Ishikawa (cell line): ENCODE measurements around the gene GRB10.

ENCODE experiments used
- CEBPB ChIP-seq: IDR thresholded peaks from 2 replicates; pipeline ENCODE4 v1.6.1; 2012
- CREB1 ChIP-seq: IDR thresholded peaks from 2 replicates; pipeline ENCODE4 v1.6.1; 2012; ENCODE audit warnings: low read depth
- EGR1 ChIP-seq: IDR thresholded peaks from 2 replicates; pipeline ENCODE4 v1.6.1; 2012
- EP300 ChIP-seq: IDR thresholded peaks from 2 replicates; pipeline ENCODE4 v1.6.1; 2012; ENCODE audit warnings: borderline replicate concordance
- FOXM1 ChIP-seq: IDR thresholded peaks from 2 replicates; pipeline ENCODE4 v1.6.1; 2012; ENCODE audit warnings: low read depth, borderline replicate concordance
- NFIC ChIP-seq: IDR thresholded peaks from 2 replicates; pipeline ENCODE4 v1.6.1; 2012
- RAD21 ChIP-seq: IDR thresholded peaks from 2 replicates; pipeline ENCODE4 v1.6.1; 2012; ENCODE audit warnings: low read depth
- TAF1 ChIP-seq: IDR thresholded peaks from 2 replicates; pipeline ENCODE4 v1.6.1; 2012; ENCODE audit warnings: low read depth, mild to moderate bottlenecking
- TCF12 ChIP-seq: IDR thresholded peaks from 2 replicates; pipeline ENCODE4 v1.6.1; 2012; ENCODE audit warnings: low read depth
- TEAD4 ChIP-seq: IDR thresholded peaks from 2 replicates; pipeline ENCODE4 v1.6.1; 2012
- YY1 ChIP-seq: IDR thresholded peaks from 2 replicates; pipeline ENCODE4 v1.6.1; 2012; ENCODE audit warnings: low read depth
- ZBTB7A ChIP-seq: IDR thresholded peaks from 2 replicates; pipeline ENCODE4 v1.6.1; 2012; ENCODE audit warnings: low read depth
- TF ChIP-seq, protein P1 (sequence below): IDR thresholded peaks from 2 replicates; pipeline ENCODE4 v1.6.1; 2012
- TF ChIP-seq, protein P2 (sequence below): IDR thresholded peaks from 2 replicates; pipeline ENCODE4 v1.6.1; 2012; ENCODE audit warnings: low read depth, mild to moderate bottlenecking
- TF ChIP-seq, protein P3 (sequence below): IDR thresholded peaks from 2 replicates; pipeline ENCODE4 v1.6.1; 2012

The GRB10 gene

DNA sequence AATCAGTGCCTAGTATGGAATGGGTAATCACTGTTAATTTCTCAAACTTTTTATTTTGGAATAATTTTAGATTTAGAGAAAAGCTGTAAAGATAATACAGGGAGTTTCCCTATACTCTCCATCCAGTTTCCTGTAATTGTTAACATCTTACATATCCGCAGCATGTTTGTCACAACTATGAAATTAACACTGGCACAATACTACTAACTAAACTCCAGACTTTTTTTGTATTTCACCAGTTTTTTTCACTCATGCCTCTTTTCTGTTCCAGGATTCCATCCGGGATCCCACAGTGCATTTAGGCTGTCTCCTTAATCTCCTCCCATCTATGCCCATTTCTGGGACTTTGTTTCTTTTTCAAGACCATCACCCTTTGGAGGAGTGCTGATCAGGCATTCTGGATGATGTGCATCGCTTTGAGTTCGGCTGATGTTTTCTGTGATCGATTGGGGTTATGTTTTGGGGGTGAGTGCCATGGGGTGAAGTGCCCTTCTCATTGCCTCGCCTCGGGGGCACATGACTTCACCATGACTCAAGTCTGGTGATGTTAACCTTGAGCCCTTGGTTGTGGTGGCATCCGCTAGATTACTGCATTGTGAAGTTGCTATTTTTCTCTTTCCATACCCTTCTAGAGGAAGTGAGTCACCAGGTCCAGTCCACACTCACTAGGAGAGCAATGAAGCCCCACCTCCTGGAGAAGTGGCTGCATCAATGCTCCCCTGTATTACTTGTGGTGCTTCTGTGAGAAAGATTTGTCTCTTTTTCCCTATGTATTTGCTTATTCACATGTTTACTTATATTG lies 43.9 kb upstream of the GRB10 start:
- TF ChIP-seq RAD21 (no peak), TCF12 (no peak), EP300 (no peak), YY1 (no peak), TAF1 (no peak), NFIC (no peak), CEBPB (no peak), FOXM1 (no peak), EGR1 (no peak), CREB1 (no peak)
- TF ChIP-seq, protein P1, sequence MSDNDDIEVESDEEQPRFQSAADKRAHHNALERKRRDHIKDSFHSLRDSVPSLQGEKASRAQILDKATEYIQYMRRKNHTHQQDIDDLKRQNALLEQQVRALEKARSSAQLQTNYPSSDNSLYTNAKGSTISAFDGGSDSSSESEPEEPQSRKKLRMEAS: no peak
- TF ChIP-seq, protein P2, sequence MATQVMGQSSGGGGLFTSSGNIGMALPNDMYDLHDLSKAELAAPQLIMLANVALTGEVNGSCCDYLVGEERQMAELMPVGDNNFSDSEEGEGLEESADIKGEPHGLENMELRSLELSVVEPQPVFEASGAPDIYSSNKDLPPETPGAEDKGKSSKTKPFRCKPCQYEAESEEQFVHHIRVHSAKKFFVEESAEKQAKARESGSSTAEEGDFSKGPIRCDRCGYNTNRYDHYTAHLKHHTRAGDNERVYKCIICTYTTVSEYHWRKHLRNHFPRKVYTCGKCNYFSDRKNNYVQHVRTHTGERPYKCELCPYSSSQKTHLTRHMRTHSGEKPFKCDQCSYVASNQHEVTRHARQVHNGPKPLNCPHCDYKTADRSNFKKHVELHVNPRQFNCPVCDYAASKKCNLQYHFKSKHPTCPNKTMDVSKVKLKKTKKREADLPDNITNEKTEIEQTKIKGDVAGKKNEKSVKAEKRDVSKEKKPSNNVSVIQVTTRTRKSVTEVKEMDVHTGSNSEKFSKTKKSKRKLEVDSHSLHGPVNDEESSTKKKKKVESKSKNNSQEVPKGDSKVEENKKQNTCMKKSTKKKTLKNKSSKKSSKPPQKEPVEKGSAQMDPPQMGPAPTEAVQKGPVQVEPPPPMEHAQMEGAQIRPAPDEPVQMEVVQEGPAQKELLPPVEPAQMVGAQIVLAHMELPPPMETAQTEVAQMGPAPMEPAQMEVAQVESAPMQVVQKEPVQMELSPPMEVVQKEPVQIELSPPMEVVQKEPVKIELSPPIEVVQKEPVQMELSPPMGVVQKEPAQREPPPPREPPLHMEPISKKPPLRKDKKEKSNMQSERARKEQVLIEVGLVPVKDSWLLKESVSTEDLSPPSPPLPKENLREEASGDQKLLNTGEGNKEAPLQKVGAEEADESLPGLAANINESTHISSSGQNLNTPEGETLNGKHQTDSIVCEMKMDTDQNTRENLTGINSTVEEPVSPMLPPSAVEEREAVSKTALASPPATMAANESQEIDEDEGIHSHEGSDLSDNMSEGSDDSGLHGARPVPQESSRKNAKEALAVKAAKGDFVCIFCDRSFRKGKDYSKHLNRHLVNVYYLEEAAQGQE: no peak

DNA sequence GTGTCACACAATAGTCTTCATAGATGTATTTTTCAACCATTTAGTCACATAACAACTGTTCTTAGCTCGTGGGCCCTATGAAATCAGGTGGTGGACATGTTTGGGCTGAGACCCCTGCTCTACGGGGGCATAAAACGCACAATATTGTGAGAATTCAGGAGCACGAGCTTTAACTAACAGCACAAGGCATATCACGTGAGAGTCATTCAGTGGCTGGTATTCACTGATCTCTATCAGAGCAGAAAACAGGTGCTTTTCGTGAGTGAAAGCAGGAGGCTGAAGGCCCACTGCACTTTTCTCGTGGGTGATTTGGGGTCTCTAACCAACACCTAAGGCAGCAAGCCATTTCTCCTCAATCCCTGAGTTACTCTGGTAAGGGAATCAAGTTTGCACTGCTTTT lies 42.8 kb upstream of the GRB10 start:
- TF ChIP-seq ZBTB7A: no peak
- no peak for TF ChIP-seq FOXM1
- TF ChIP-seq CREB1: no peak
- TF ChIP-seq, protein P2: no peak
- no peak for TF ChIP-seq EGR1
- no peak for TF ChIP-seq TAF1
- no peak for TF ChIP-seq CEBPB
- no peak for TF ChIP-seq NFIC
- TF ChIP-seq TCF12: no peak
- TF ChIP-seq, protein P3, sequence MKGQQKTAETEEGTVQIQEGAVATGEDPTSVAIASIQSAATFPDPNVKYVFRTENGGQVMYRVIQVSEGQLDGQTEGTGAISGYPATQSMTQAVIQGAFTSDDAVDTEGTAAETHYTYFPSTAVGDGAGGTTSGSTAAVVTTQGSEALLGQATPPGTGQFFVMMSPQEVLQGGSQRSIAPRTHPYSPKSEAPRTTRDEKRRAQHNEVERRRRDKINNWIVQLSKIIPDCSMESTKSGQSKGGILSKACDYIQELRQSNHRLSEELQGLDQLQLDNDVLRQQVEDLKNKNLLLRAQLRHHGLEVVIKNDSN: no peak
- no peak for TF ChIP-seq RAD21
- TF ChIP-seq YY1: no peak
- TF ChIP-seq EP300: no peak
- TF ChIP-seq TEAD4: no peak
- TF ChIP-seq, protein P1: no peak

DNA sequence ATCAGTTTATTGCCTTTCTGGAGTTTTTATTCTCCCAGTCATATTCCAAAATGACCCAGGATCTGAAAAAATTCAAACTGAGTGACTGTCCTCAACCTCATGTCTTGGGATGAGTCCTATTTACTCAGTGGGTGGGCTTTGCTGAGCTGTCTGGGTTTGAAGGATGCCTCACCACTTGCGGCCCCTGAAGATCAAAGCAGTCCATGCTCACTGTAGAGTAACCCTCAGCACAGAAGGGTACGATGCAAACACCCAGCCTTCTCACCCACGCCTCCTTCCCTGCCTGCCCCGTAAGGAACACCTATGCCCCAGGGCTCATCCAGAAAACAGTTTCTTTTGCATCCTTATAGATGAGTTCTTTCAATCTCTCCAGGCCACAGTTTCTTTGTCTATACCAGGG lies 42.2 kb upstream of the GRB10 start:
- TF ChIP-seq TEAD4 (no peak), FOXM1 (no peak), CEBPB (no peak)

DNA sequence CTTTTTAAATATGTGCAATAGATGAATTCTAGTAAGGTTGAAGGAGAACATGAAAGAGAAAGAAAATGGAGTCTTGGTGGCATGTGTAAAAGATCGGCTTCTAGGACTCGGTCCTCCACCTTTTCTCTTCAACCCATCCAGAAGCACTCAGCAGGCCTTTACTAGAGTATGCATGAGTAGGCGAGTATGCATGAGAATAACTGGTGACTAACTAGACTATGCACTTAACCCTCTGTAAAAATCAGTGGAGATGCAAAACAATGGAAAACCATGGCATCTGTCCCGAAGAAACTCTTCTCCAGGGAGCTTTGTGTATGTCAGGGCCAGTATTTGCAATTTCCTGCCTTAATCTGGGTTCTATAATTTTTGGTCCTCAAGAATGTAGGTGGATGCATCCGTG lies 40.0 kb upstream of the GRB10 start:
- TF ChIP-seq EP300 (no peak), CREB1 (no peak), FOXM1 (no peak), YY1 (no peak), TCF12 (no peak), EGR1 (no peak), CEBPB (no peak), TEAD4 (no peak), RAD21 (no peak), TAF1 (no peak), NFIC (no peak), ZBTB7A (no peak)
- TF ChIP-seq, protein P3: no peak
- TF ChIP-seq, protein P2: no peak
- TF ChIP-seq, protein P1: no peak
